Measurements from ENCODE around the gene PDCD11.

PDCD11 gene

GRCh38 chr10:103491729-103492364 is 95.4 kb downstream of the PDCD11 start (continued):
- TF ChIP-seq ZBTB11 (tag by site-specific recombination; conservative IDR thresholded peaks at IDR 0.05; ENCODE audit: low read depth) (no peak), ZFP3 (tag by site-specific recombination; IDR thresholded peaks at IDR 0.05; ENCODE audit: low read depth) (no peak), ZNF501 (tag by site-specific recombination; IDR thresholded peaks at IDR 0.05) (no peak), GLI4 (tag by site-specific recombination; IDR thresholded peaks at IDR 0.05) (no peak), ZFHX2 (tag by site-specific recombination; conservative IDR thresholded peaks at IDR 0.05) (no peak; the same call in 1 of the 2 replicates), ZNF558 (tag by site-specific recombination; IDR thresholded peaks at IDR 0.05) (0 out of 2 replicates have a peak, but pooled peaks have one; percentile 33), ZNF23 (tag by site-specific recombination; IDR thresholded peaks at IDR 0.05; ENCODE audit: borderline replicate concordance) (no peak), ZNF19 (tag by site-specific recombination; IDR thresholded peaks at IDR 0.05; ENCODE audit: low read depth) (no peak), HIC1 (tag by site-specific recombination; IDR thresholded peaks at IDR 0.05) (peak; percentile 87), ZNF311 (tag by site-specific recombination; IDR thresholded peaks at IDR 0.05; ENCODE audit: borderline replicate concordance) (no peak), ZBTB1 (tag by site-specific recombination; IDR thresholded peaks at IDR 0.05) (no peak), ZNF785 (tag by site-specific recombination; IDR thresholded peaks at IDR 0.05) (no peak), ZSCAN30 (tag by site-specific recombination; IDR thresholded peaks at IDR 0.05) (no peak), ZNF114 (tag by site-specific recombination; IDR thresholded peaks at IDR 0.05) (no peak), MYNN (tag by site-specific recombination; IDR thresholded peaks at IDR 0.05; ENCODE audit: borderline replicate concordance) (no peak), ZNF426 (tag by site-specific recombination; IDR thresholded peaks at IDR 0.05) (no peak), ZBTB49 (tag by site-specific recombination; IDR thresholded peaks at IDR 0.05; ENCODE audit: low read depth) (no peak), ZBTB10 (tag by site-specific recombination; IDR thresholded peaks at IDR 0.05) (peak; percentile 67; the same call in 1 of the 2 replicates), ZNF416 (tag by site-specific recombination; IDR thresholded peaks at IDR 0.05) (no peak), ZNF280C (tag by site-specific recombination; IDR thresholded peaks at IDR 0.05) (no peak), ZNF76 (tag by site-specific recombination; IDR thresholded peaks at IDR 0.05; ENCODE audit: borderline replicate concordance, low read depth) (no peak), ZNF843 (tag by site-specific recombination; IDR thresholded peaks at IDR 0.05) (no peak), ELK4 (IDR thresholded peaks at IDR 0.05; ENCODE audit: borderline replicate concordance, low read depth, low read length) (no peak), ZNF433 (tag by site-specific recombination; IDR thresholded peaks at IDR 0.05; ENCODE audit: low read depth) (no peak)
